CD4-positive, alpha-beta T cell treated with Interleukin-2 at 100 ng/mL for 4 hours (primary cell): ENCODE results near the gene SLCO3A1.

Experiments used
- DNase-seq: peaks from one replicate; pipeline ENCODE4 v3.0.0-alpha.2; 2020; ENCODE audit warnings: low spot score

SLCO3A1 gene

DNA sequence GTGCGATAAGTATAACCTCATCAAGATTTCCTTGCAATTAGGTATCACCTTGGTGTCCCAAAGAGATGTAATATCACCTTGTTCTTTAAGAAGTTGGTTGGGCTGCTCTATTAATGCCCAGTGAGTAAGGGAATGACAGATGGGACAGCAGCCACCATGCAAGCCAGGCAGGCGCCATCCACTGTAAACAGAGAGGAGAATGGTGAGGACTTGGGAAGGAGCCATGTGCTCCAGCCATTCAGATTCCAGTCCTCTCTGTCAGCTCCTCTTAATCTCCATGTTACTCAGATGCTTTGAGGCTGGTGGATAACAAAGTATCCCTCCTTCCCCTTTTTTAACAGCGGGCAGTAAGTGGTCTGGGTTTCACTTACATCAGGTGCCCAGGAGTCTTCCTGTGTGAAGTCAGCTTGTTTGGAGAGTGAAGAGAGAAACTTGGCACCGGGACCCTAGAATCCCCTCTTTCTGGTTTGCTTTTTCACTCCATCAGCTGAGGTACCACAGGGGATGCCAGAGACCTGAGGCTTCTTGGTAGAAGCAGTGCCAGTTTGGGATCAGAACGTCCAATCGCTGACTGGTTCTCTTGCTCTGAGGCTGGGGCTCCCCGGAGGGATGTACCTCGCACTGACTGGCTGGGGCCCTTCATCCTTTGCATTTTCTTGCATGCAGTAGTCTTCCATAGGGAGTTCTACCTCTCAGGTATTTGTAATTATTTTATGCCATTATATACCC is 29.5 kb downstream of the SLCO3A1 start:
- DNase-seq, result no peak

DNA sequence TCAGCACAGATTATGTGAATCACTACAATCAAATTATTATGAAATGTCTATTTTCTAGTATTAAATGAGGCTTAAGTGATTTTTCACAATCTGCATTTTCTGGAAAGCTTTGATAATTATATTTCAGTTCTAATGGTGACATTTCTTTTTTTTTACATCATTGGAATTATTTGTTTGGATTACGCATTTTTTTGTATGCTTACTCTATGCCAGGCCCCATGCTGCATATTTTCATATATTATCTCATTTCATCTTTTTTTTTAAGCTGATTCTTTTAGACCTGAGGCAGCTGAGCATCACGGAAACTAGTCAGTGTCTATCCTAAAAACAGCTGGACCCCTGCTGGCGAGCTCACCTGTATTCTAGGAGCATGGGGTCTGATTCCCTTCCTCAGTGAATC is 31.1 kb downstream of the SLCO3A1 start:
- no peak for DNase-seq

DNA sequence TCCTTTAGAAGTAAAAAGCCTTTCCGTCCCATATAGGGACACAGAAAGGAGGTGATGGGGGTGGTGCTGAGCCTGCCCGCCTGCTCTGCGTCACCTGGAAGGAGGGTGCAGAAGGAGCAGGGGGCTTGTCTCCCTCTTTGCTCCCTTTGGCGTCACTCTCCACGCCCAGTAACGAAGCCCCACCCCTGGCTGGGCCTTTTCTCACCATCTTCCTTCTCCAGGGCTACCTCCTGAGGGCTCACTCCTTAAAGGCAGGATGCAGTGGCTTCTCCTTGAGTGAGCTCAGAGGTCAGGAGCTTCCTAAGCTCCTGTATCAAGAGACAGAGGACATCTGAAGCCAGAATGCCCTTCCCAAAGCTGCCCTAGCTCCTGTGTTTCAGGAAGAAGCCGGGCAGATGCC is 31.5 kb downstream of the SLCO3A1 start:
- no peak for DNase-seq

DNA sequence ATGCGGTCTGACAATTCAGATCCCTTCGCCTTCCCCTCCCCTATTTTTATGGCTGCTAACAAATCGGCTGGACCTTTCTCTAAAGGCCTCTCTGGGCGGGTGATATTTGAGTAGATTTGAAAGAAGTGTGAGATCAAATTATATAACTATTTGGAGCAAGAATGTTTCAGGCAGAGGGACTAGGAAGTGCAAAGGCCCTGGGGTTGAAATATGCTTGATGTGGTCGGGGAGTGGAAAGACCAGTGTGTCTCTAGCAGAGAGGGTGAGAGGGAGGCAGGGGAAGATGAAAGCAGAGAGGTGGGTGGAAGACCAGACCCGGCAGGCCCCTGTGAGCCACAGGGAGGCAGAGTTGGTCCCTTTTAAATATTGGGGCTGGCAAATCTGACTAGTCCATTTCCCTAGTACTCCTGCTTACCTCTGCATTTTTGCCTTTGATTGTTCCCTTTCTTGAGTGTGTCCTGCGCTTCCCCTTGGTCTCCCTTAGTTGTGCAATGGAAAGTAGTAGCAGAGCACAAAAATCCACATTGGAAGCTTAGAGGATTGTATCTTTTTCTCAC is 32.3 kb downstream of the SLCO3A1 start:
- DNase-seq, result no peak

DNA sequence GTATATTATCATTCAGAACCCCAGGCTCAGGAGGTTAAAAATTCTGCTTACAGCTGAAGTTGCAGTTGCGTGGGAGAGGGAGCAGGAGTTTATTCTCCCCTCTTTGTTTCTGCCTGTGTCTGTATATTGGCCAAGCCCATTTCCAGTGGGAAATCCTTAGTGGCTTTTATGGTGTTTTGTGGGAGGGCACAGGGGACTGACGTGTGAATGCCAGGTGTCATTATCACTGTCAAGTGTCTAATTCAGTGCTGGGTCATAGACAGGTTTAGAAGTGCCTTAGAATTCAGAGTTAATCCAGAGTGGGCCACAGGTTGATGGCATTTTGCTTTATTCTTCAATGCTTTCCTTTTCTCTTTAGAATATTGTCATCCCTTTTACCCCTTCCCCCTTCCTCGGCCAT is 33.4 kb downstream of the SLCO3A1 start:
- DNase-seq, result no peak

DNA sequence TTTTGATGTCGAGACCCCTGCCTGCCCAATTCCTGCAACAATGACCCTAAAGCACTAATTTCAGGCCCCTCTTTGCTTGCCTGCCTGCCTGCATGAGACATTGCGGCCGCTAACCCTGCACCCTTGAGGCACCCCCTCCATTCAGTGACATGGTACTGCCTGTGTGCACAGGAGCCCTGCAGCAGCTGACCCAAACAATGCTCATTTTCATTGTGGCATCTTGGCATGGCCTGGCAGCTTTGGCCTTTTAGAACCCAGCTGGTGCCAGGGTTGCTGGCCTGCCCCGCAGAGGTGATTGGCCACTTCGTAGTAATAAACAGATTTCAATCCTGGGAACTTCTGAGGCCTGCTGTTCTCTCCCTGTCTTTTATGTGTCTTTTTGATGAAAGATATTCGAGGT is 33.8 kb downstream of the SLCO3A1 start:
- no peak for DNase-seq

DNA sequence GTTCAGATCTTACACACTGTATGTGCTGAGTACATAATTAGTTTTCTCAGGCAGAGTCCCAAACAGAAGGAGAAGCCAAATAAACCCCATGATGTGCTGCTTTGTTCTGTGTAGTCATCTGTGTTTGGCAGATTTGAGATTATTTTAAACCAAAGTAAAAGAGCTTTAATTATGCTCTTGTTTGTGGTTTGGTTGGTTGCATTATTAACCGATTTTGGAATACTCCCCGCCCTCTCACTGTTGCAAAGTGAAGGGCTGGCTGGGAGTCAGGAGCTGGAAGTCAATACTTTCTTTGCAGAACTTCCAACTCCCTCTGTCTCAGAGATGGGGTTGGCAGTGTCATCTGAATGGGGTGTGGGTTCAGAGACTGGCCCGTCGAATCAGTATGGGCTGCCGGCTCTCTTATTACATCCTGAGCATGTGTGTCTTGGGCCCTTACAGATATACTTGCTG is 34.4 kb downstream of the SLCO3A1 start:
- no peak for DNase-seq

DNA sequence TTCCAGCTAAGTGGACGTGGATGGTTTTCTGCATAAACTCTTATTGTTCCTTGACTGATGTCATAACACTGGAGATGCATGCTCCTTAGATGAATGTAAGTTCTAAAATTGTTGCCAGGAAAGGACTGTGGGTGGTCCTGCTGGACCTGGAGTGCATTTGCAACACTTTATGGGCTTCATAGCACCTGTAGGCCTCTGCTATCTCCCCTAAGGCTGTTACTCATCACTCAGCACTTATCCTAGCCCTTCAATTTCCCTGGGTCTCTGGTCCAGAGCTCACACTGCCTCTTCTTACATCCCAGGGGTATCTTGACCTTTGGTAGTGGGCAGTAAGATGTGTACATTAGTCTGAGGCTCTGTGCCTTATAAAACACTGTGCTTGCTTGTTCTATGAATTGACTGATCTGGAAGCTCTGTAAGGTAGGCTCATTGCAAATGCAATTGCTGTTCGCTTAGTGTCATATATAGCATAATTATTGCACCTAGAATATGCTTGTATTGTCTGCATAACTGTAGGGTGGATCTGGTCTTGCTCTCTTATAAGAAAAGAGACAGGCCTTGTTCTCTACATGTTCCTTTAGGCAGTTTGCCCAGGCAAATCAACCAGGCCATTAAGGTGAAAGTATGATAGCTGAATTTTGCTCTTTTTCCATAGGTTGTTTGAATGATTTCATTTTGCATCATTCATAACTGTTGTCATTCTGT is 35.8 kb downstream of the SLCO3A1 start:
- no peak for DNase-seq

DNA sequence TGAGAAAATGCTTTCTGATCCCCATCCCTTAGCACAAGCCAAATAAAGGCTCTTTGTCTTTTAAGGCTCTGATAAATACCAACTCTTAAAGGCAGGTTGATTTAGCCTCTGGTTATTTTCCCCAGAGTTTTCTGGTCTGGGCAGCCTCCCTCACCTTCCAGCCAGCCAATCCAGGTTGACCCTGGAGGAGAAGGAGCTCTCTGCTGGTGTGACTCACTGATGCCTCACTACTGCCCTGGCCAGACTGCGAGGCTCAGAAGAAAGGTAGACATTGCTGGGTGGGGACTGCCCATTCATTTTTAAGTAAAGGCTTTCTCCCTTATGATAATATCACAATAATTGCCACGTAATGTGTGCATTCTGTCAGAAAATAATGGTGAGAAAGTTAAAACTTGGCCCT is 37.1 kb downstream of the SLCO3A1 start:
- no peak for DNase-seq

DNA sequence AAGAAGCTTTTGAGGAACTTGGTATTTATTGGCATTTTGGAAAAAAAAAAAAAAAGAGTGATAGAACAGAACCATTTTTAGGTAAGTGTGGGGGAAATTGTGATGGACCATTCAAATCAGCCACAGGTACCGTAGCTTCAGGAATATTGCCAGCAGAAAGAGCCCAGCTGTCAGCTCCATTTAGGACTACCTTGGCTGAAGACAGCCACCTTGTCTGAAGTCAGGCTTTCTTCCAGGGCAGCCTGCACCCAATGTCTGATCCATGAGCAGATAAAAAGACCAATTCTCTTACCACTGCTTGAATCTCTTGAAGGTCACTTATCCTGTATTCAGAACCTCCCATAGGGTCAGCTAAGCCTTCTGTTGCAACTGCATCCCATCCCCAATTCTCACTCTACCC is 37.6 kb downstream of the SLCO3A1 start:
- DNase-seq, result no peak

DNA sequence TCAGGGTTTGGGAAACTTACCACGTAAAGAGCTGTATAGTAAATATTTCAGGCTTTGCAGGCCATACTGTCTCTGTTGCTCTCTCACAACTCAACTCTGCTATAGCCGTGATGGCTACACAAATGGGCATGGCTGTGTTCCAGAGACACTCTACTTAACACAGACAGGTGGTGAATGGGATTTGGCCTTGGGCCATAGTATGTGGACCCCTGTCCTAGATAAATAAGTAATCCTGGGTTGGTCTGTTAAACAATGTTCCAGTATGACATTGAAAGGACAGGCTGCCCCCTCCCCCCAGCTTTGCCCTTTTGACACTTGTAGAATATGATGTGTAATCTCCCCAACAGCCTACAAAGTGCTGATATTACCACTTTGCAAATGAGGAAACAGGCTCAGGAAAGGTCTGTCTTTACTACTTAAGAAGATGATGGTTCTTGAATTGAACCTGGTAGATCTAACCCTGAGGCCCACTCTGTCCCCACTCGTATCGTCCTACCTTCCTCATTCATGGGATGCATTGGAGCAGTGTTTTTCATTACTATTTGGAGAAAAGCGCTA is 38.4 kb downstream of the SLCO3A1 start:
- DNase-seq, result no peak

DNA sequence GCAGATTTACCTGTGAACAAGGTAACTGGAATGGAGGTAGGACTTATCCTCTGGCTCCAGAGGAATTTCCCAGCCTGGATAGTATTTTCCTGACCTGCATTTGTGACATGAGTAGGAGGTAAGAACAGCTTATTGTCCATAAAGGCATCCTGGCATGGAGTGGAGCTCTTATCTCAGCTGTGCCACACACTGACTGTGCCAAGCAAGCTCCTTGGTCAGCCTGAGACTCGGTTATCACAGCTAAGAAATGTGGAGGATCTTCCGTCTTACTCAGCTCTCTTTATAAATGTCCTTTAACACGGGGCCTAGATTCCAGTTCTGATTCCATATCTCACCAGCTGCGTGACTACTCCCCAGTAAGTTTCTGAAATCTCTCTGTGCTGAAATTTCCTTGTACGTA is 38.9 kb downstream of the SLCO3A1 start:
- no peak for DNase-seq

DNA sequence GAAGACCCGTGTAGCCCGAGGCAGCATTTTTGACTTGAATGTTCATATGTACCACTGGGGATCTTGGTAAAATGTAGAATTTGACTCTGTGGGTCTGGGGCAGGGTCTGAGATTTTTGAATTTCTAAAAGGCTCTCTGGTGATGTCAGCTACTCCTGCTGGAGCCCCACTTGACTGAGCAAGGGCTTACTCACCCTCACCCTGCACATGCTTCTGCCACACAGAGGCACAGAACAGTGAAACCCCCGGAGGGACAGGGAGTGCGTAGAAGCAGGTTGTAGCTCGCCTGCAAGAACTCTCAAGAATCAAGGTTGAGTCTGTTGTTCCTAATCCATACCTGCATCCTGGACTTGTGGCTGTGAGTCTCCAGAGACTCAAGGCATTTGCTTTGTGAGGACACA is 41.1 kb downstream of the SLCO3A1 start:
- DNase-seq, result no peak

DNA sequence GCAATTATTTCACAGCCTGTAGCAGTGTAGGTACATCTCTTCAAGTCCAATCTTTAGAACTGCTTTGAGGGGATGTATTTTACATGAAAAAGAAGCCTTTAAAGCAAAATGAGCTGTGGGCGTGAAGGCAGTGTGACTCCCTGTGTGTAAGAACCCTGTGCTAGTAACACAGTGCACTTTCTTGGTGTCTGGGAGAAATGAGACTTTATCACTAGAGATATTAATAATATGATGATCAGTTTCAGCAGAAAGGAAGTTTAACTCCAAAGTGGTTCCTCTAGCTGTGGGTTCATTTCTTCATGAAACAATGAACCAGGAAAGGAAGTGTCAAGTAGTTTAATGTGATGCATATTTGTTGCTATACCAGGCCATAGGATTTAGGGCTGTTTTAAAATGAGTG is 41.5 kb downstream of the SLCO3A1 start:
- DNase-seq, result no peak

DNA sequence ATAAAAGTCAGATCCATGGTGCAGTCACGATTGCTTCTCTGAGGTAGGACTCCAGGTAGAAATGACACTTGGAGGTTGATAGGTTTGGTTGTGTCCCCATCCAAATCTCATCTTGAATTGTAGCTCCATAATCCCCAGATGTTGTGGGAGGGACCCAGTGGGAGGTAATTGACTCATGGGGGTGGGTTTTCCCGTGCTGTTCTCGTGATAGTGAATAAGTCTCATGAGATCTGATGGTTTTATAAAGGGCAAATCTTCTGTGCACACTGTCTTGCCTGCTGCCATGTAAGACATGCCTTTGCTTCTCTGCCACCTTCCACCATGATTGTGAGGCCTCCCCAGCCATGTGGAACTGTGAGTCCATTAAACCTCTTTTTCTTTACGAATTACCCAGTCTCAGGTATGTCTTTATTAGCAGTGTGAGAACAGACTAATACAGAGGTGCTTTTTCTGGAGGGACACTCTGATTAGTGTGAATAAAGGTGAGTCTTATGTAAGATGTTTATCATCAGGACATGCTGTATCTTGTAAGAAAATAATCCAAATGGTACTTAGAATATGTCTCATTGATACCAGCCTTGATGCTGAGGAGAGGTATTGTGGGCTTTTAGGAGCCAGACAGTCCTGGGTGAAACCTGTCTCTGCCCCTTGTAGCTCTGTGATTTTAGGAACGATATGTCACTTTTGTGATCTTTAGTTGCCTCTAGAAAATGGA is 43.0 kb downstream of the SLCO3A1 start:
- DNase-seq, result no peak

DNA sequence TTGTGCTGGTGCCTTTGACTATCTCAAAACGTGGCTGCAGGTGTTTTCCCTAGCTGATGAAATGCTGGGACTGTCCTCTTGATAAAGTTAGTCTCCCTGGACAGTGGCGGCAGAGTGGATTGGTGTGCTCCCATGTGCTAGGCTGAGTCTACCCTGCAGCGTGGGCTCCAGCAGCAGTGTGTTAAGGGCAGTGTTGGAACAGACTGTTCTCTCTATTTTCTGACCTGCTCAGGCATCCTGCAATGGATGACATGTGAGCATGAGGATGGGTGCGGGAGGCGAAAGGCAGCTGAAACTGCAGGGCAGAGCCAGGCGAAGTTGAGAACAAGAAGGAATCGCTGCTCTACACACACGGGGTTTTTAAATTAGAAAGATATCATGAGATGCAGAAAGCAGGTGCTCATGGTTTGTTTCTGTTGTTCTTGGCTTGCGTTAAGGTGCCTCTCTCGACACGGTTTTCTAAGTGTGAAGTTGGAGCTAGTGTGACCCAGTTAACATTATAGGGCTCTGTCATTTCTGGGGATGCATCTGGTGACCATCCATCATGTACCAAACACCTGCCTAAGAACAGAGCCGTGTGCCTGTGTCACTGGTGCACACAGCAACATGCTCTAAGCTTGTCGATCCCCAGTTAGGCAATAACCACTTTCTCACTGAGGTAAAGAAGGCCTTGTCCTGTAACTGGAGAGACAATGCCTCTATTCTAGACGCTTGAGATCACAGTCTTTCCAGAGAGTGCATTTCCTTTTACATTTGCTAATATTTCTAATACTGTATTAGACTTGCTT is 44.3 kb downstream of the SLCO3A1 start:
- no peak for DNase-seq

DNA sequence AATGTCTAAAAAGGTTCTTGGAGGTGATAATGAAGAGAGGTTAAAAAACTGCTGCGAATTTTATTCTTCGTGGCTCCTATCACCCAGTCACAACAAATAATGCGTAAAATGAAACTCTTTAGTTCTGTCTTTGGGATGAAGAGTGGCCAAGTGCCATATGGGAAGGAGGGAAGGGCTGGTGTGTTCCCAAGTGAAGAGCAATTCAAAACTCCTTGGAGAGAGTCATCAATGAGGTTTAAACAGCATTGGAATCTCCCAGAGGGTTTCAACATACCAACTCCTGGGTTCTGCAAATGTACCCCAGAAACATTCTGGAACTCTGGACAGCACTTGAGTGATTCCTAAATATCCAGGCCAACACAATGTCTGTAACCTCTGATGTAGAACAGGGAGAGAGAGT is 45.3 kb downstream of the SLCO3A1 start:
- DNase-seq, result no peak

DNA sequence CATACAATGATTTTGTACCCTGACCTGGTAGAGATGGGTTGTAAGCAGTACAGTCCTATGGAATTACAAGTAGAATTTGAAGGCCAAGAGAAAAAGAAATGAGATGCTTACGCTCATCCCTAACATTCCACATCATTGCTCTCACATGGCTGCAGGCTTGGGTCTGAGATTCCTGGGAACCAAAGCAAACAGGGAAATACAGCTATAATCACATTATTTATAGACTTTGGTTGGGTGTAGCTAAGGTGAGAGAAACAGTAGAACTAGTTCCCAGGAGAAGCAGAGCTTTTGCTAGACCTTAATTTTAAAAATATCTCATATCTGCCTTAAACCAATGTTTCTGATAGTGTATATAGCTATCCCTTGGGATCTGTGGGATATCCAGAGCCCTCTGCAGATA is 51.4 kb downstream of the SLCO3A1 start:
- DNase-seq, result no peak

DNA sequence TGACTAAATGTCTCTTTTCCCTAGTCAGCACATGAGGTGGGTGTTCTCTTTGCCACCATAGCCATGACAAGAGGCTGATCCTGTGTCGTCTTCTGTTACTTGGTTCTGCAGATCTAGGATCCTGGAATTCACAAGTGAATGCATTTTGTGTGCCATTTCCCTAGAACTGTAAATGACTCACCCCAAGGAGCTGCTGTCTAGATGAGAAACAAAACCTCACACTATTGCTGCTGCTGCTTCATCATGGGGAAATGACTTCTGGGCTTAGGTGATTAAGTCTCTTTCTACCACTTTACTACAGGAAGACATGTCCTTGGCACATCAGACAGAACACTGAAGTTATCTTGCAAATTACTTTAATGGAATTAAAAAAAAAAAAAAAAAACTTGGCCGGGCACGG is 54.9 kb downstream of the SLCO3A1 start:
- DNase-seq, result no peak

DNA sequence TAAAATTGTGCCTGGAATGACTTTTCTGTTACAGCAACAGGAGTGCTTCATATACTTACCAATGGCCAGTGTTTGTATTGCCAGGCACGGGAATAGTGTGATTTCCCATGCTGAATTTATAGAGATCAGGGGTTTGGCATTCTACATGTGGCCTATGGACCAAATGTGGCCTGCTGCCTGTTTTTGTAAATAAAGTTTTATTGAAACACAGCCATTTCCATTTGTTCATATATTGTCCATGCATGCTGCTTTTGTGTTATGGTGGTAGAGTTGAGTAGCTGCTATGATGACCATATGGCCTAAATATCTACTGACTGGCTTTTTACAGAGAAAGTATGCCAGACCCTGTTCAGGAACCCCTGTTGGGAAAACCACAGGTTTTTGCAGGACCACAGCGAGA is 55.6 kb downstream of the SLCO3A1 start:
- no peak for DNase-seq

DNA sequence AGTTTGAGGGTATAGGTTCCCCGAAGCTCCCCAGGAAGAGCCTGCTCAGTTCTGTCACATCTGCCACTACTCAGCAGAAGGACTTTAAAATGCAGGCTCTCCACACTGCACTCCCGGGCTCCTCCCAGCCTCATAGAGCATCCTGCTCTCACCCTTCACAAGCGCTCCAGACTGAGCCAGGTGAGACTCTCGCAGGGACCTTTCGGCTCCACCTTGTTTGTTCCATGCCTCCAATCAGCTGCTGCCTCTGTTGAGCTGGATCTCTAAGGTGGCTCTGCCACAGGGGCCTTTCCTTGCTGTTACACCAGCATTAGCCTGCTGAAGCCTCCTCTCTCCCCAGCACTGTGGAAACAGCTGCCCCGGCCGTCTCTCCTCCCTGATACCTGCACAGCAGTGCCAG is 56.1 kb downstream of the SLCO3A1 start:
- DNase-seq, result no peak

DNA sequence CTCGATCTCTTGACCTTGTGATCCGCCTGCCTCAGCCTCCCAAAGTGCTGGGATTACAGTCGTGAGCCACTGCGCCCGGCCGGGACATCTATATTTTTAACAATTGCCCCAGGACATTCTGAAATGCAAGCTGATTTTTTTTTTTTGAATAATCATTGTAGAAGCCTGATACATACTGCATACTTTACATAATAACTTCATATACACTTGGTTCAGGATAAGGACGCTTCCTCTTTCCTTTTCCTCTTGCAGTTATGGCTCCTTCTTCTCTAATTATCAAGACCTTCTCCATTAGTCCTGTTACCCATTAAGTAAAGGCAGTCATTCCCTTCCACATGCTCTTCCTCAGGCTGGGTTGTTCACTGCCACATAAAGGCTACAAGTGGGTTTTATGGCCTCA is 58.3 kb downstream of the SLCO3A1 start:
- no peak for DNase-seq
